ENCODE measurements around the gene TRERF1. TPM values are rescaled to one million over a fixed set of nuclear protein-coding genes. Genes with fewer than 3 reads are reported as not detected.

The TRERF1 gene
- total RNA-seq, 1 donor: 12.0 TPM

DNA sequence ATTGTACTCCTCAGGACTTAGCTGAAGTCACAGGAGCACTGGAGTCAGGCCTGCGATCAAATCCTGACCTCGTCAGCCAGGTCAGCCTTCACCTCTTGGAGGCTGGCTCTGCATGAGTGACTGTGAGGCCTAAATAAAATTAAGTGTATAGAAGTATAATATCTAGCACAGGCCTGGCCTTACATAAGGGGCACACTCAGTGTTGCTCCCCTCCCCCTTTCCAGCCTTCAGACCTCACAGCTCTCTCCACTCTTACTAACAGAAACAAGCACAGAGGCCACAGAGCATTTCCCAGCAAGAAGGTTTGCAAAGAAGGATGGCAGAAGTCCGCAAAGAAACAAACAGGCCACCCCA is 84.8 kb downstream of the TRERF1 start:
- no peak overlapping the region for H3K4me3 ChIP-seq (ENCODE audit: low read depth, low read length)
- TF ChIP-seq, protein P1, sequence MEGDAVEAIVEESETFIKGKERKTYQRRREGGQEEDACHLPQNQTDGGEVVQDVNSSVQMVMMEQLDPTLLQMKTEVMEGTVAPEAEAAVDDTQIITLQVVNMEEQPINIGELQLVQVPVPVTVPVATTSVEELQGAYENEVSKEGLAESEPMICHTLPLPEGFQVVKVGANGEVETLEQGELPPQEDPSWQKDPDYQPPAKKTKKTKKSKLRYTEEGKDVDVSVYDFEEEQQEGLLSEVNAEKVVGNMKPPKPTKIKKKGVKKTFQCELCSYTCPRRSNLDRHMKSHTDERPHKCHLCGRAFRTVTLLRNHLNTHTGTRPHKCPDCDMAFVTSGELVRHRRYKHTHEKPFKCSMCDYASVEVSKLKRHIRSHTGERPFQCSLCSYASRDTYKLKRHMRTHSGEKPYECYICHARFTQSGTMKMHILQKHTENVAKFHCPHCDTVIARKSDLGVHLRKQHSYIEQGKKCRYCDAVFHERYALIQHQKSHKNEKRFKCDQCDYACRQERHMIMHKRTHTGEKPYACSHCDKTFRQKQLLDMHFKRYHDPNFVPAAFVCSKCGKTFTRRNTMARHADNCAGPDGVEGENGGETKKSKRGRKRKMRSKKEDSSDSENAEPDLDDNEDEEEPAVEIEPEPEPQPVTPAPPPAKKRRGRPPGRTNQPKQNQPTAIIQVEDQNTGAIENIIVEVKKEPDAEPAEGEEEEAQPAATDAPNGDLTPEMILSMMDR (IDR thresholded peaks at IDR 0.05; ENCODE audit: insufficient read depth, low read length): no peak
- DNase-seq (ENCODE audit: low read depth): no peak

DNA sequence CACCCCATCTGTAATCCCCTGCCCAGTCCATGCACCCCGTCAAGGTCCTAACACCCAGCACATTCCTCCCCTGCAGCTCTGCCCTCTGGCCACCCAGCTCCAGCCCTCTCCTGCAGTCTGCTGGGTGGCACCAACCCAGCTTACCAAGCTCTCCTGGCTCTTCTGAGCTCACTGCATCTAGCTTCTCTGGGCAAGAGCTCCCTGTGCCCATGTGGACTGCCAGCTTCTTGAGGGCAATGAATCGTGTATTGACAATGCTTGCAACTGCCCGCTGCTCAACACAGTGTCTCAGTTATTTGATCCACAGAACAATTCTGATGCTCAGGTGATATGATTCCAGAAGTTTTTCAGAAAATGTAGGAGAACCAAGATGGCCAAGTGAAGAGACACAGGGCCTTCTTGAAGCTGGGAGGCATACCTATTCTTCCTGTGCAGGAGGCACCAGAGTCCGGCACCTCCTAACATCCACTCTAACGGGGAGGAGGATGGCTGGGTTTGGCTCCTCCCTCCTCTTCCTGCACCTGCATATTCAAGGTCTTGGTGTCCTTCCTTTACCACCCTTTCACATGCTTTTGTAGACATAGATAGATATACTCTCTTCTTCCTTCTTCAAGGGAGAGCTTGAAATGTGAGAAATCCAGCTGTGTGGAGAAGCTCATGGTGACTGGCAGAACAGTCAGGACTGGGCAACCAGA is 85.6 kb downstream of the TRERF1 start:
- no peak overlapping the region for H3K4me3 ChIP-seq (ENCODE audit: low read depth, low read length)
- no peak for DNase-seq (ENCODE audit: low read depth)
- TF ChIP-seq, protein P1 (IDR thresholded peaks at IDR 0.05; ENCODE audit: insufficient read depth, low read length): no peak

DNA sequence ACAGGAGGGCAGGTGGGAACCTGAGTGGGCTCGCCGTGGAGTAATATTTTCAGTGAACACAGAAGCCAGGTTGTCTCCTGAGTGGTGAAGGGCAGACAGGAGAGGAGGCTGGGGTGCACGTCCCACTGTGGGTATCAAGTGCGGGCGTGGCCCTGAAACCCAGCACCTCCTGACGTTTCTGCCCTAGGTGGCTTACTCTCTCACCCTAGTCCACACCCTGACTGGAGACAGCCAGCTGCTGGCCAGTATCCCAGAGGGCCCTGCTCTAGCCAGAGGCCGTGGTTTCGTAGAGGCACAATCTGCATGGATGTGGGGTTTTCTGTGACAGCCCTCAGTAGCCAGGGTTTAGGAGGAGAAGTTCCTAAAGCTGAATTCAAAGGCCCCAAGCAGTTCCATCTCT is 86.7 kb downstream of the TRERF1 start:
- DNase-seq (ENCODE audit: low read depth): peak; percentile 31

DNA sequence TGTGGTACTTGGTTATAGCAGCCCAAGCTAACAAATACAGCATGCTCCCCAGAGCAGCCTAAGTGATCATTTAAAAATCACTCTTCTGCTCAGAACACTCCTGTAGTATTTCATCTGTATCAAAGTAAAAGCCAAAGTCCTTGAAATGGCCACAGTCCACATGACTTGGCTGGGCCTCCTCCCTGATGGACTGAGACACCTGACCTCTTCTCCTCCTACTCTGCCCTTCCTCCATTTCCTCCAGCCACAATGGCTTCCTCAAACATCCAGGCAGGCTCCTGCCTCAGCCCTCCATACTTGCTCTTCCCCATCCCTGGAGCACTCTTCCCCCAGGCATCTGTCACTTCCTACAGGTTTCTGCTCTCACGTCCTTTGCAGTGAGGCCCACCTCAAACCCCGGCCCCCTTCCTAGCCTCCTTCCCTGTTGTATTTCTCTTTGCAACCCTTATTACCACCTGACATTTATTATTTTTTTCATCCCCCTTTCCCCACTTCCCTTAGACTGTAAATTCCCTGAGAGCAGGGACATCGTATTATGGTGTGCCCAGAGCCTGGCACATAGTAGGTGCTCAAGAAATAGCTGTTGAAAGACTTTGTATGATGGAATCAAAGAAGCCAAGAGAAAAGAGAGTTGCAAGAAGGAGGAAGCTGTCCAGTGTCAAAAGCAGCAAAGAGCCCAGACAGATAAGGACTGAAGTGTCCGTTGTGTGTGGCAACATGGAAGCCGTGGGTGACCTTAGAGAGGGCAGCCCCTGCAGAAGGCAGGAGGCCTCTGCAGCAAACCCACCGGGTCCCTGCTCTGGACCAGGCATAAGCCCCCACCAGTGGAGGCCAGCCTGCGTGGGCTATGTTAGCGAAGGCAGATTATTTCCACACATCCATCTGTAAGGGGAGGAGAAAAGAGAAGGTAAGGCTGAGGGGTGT is 87.5 kb downstream of the TRERF1 start:
- TF ChIP-seq, protein P1 (IDR thresholded peaks at IDR 0.05; ENCODE audit: insufficient read depth, low read length): no peak
- no peak overlapping the region for H3K4me3 ChIP-seq (ENCODE audit: low read depth, low read length)
- DNase-seq (ENCODE audit: low read depth): no peak

More for the DNA sequence above, 86.7 kb downstream of the TRERF1 start:
- no peak overlapping the region for H3K4me3 ChIP-seq (ENCODE audit: low read depth, low read length)
- TF ChIP-seq, protein P1 (IDR thresholded peaks at IDR 0.05; ENCODE audit: insufficient read depth, low read length): no peak

DNA sequence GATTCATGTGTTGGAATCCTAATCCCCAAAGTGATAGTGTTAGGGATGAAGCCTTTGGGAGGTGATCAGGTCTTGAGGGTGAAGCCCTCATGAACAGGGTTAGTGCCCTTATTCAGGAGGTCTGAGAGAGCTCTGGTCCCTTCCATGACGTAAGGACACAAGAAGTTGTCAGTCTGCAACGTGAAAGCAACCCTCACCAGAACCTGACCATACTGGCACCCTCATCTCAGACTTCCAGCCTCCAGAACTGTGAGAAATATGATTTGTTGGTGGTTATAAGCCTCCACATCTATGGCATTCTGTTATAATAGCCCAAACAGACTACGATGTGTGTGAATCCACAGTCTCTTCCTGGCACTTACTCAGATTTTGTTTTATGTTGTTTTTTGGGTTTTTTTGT is 90.7 kb downstream of the TRERF1 start:
- no peak for DNase-seq (ENCODE audit: low read depth)
- TF ChIP-seq, protein P1 (IDR thresholded peaks at IDR 0.05; ENCODE audit: insufficient read depth, low read length): no peak
- no peak overlapping the region for H3K4me3 ChIP-seq (ENCODE audit: low read depth, low read length)

DNA sequence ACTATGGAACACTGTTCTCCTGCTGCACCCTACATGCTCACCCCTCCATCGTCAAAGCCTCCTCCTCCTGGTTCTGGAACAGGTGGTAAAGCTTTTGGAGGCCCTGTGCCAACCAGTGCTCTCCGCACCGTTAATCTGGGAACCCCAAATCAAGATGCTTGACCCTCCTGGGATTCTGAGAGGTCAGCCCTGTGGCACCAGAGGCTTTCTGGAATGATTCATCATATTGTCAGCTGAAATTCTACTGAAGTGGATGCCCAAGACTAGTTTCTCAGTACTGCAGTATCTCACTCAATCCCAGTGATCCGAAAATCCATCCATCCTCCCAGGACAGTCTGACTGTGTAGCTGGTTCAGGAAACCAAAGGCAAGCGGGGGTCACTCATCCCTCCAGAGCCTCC is 92.7 kb downstream of the TRERF1 start:
- no peak overlapping the region for H3K4me3 ChIP-seq (ENCODE audit: low read depth, low read length)
- no peak for DNase-seq (ENCODE audit: low read depth)
- TF ChIP-seq, protein P1 (IDR thresholded peaks at IDR 0.05; ENCODE audit: insufficient read depth, low read length): no peak

Measured in fibroblast of the aortic adventitia (primary cell).